Endothelial cell of umbilical vein (primary cell): ENCODE measurements around the gene SLAMF8. TPM values are rescaled to one million over a fixed set of nuclear protein-coding genes. Genes with fewer than 3 reads are reported as not detected.

Experiments used
- BruUV-seq: library from RNA; stranded (reverse); fragments of 400-500 nt; replicated peaks from 2 replicates; lab custom pipeline; 2021; lab: Mats Ljungman, UMichigan
- CTCF ChIA-PET: fragments of 300-600, 350-600 bp; sonication (Branson Sonifier 250); formaldehyde crosslinking; loops from one replicate; lab custom pipeline; 2021; ENCODE audit warnings: antibody characterized with exemption, inconsistent platforms; lab: Charles Lee
- POLR2A ChIA-PET: fragments of 300-600, 350-600 bp; sonication (Branson Sonifier 250); formaldehyde crosslinking; loops from one replicate; lab custom pipeline; 2021; ENCODE audit warnings: antibody characterized with exemption, inconsistent platforms; lab: Charles Lee
- DNase-seq: peaks from one replicate; pipeline ENCODE4 v3.0.0-alpha.2; 2011; ENCODE audit warnings: low read depth, low spot score
- FAIRE-seq: peaks from 2 replicates; lab custom pipeline; 2011; peaks lifted over from hg19 to GRCh38; lab: Jason Lieb, UNC
- H2AFZ ChIP-seq: 2 replicates; pipeline ENCODE4 v1.6.0; 2012; ENCODE audit warnings: low read depth, low read length, control low read depth, inconsistent platforms
- H3K27ac ChIP-seq: 2 replicates; pipeline ENCODE4 v1.5.1; 2011; ENCODE audit warnings: low read depth, mild to moderate bottlenecking, control low read depth, low read length, moderate library complexity; ENCODE audit not compliant: insufficient read depth
- H3K27me3 ChIP-seq, 2 experiments: 2 replicates each; pipeline versions ENCODE4 v1.6.0 to v1.6.1; 2011; ENCODE audit warnings: low read length in 2 of 2, mixed read lengths in 1 of 2; ENCODE audit not compliant: control insufficient read depth in 2 of 2, insufficient read depth in 2 of 2
- H3K36me3 ChIP-seq, 2 experiments: 2 replicates in 1 of 2; 3 replicates in 1 of 2; pipeline ENCODE4 v1.5.1; 2011; ENCODE audit warnings: low read length in 2 of 2, mild to moderate bottlenecking in 1 of 2, moderate library complexity in 1 of 2; ENCODE audit not compliant: control insufficient read depth in 2 of 2, insufficient read depth in 2 of 2; ENCODE audit errors: extremely low read depth in 1 of 2
- H3K4me1 ChIP-seq: 3 replicates; pipeline ENCODE4 v1.5.1; 2011; ENCODE audit warnings: mild to moderate bottlenecking, low read length; ENCODE audit not compliant: control insufficient read depth, insufficient read depth; ENCODE audit errors: extremely low read depth
- H3K4me2 ChIP-seq: 2 replicates; pipeline ENCODE4 v1.6.1; 2011; ENCODE audit warnings: low read length, control low read depth, mixed read lengths; ENCODE audit not compliant: insufficient read depth
- H3K4me3 ChIP-seq, 3 experiments: fragments of 200-600 bp in 1 of 3; sonication (generic), shearing (Covaris generic) in 1 of 3; replicated peaks in 1 of 3; 2 replicates each; pipeline ENCODE4 v1.5.1; 2011 to 2016; ENCODE audit warnings: control low read depth in 3 of 3, low read length in 3 of 3, mild to moderate bottlenecking in 2 of 3, inconsistent platforms in 1 of 3, low read depth in 1 of 3, moderate library complexity in 1 of 3; ENCODE audit not compliant: insufficient read depth in 1 of 3
- H3K79me2 ChIP-seq: 2 replicates; pipeline ENCODE4 v1.6.0; 2012; ENCODE audit warnings: low read length, inconsistent platforms; ENCODE audit not compliant: control insufficient read depth, insufficient read depth
- H3K9ac ChIP-seq: replicated peaks from 2 replicates; pipeline ENCODE3; 2011; ENCODE audit warnings: low read length, control low read depth; ENCODE audit not compliant: insufficient read depth; ENCODE audit errors: extremely low read depth
- H3K9me1 ChIP-seq: replicated peaks from 3 replicates; pipeline ENCODE4 v1.6.0; 2011; ENCODE audit warnings: mild to moderate bottlenecking, low read length; ENCODE audit not compliant: control insufficient read depth, insufficient read depth; ENCODE audit errors: extremely low read depth
- H3K9me3 ChIP-seq: replicated peaks from 2 replicates; pipeline ENCODE4 v1.5.1; 2012; ENCODE audit warnings: low read length, inconsistent platforms; ENCODE audit not compliant: control insufficient read depth, insufficient read depth
- H4K20me1 ChIP-seq: replicated peaks from 2 replicates; pipeline ENCODE3; 2011; ENCODE audit warnings: mild to moderate bottlenecking, low read length; ENCODE audit not compliant: control insufficient read depth, insufficient read depth; ENCODE audit errors: extremely low read depth
- CTCF ChIP-seq, 2 donors: IDR thresholded peaks; 1 replicate in 1 of 2; 2 replicates in 1 of 2; pipeline ENCODE4 v1.5.1; 2011; ENCODE audit warnings: low read length in 2 of 2, mild to moderate bottlenecking in 2 of 2, moderate library complexity in 2 of 2, control low read depth in 1 of 2, inconsistent platforms in 1 of 2, low read depth in 1 of 2; ENCODE audit not compliant: insufficient read depth in 1 of 2; ENCODE audit errors: extremely low read depth in 1 of 2
- EZH2 ChIP-seq: IDR thresholded peaks from 2 replicates; pipeline ENCODE4 v1.6.1; 2012; ENCODE audit warnings: borderline replicate concordance, low read depth, mild to moderate bottlenecking, moderate library complexity, low read length, inconsistent platforms; ENCODE audit not compliant: severe bottlenecking
- FOS ChIP-seq: IDR thresholded peaks from 2 replicates; pipeline ENCODE4 v1.6.1; 2011; ENCODE audit warnings: mild to moderate bottlenecking, low read length, moderate library complexity, borderline replicate concordance; ENCODE audit not compliant: insufficient read depth
- GATA2 ChIP-seq: IDR thresholded peaks from 2 replicates; pipeline ENCODE4 v1.7.0; 2011; ENCODE audit warnings: low read depth, mild to moderate bottlenecking, moderate library complexity, mixed read lengths, low read length; ENCODE audit not compliant: insufficient read length, insufficient read depth
- JUN ChIP-seq: IDR thresholded peaks from 2 replicates; pipeline ENCODE4 v1.6.1; 2011; ENCODE audit warnings: borderline replicate concordance, low read depth; ENCODE audit not compliant: insufficient read length, insufficient read depth
- MAX ChIP-seq: IDR thresholded peaks from 2 replicates; pipeline ENCODE4 v1.6.1; 2011; ENCODE audit not compliant: insufficient read depth, insufficient read length
- MYC ChIP-seq: IDR thresholded peaks from one replicate; pipeline ENCODE4 v1.6.1; 2011; ENCODE audit warnings: mild to moderate bottlenecking, low read depth, low read length
- POLR2A ChIP-seq: IDR thresholded peaks from 2 replicates; pipeline ENCODE4 v1.6.1; 2012; ENCODE audit warnings: low read depth, mild to moderate bottlenecking, control low read depth, low read length
- POLR2AphosphoS5 ChIP-seq: IDR thresholded peaks from 2 replicates; pipeline ENCODE4 v1.6.1; 2012; ENCODE audit warnings: low read depth, mild to moderate bottlenecking, control low read depth, low read length, moderate library complexity; ENCODE audit not compliant: insufficient read depth
- dilution Hi-C: fragments of 300-500 bp; cut with MboI; formaldehyde crosslinking; loops from one replicate; pipeline ENCODE4 v1.15.0; 2019; ENCODE audit warnings: low sequenced_read_pairs; ENCODE audit not compliant: extremely low pct_ligation_motif_present
- intact Hi-C: fragments of 100-400 bp; cut with micrococcal nuclease; formaldehyde crosslinking; loops from one replicate; pipeline ENCODE4 v1.10.0; 2022
- polyA plus RNA-seq, 4 experiments: library from polyadenylated mRNA; depleted of rRNA in 3 of 4; stranded (reverse) in 3 of 4; unstranded in 1 of 4; fragments of >200 nt; gene quantifications; 2 replicates each; pipeline versions ENCODE4 v1.2.1 to v1.2.3, GENCODE V29; 2011 to 2012; ENCODE audit warnings: missing spikeins in 1 of 4
- total RNA-seq: library from RNA; stranded (reverse); gene quantifications from 2 replicates; pipeline ENCODE4 v1.2.3, GENCODE V29; 2021

Gene SLAMF8
- total and polyA plus RNA-seq, 2 donors (not counting 3 experiments of a cell fraction or from before 2014, with no cell fraction given): not detected

- TF ChIP-seq MAX (no peak), FOS (no peak), GATA2 (no peak), POLR2A (no peak), JUN (no peak), MYC (no peak), EZH2 (no peak), CTCF (IDR thresholded peaks at IDR 0.05; ENCODE audit: extremely low read depth in 1 of 2, insufficient read depth in 1 of 2, low read depth in 1 of 2, low read length in 2 of 2) (no peak), POLR2AphosphoS5 (no peak)
- Histone ChIP-seq H3K27me3 (peaks cover 12 to 13% of the 10 kb centered on the region in 2 experiments), H3K9ac (no peak overlapping the region), H4K20me1 (no peaks in the 10 kb centered on the region), H3K9me1 (no peaks in the 10 kb centered on the region), H3K27ac (no peak overlapping the region), H2AFZ (no peak overlapping the region), H3K4me3 (no peak overlapping the region), H3K4me2 (no peak overlapping the region), H3K9me3 (no peaks in the 10 kb centered on the region), H3K79me2 (no peaks in the 10 kb centered on the region), H3K4me1 (no peaks in the 10 kb centered on the region), H3K36me3 (no peaks in the 10 kb centered on the region)
- intact Hi-C loops: no loop called here
- no peak for FAIRE-seq
- no peak for DNase-seq
- CTCF ChIA-PET: interaction anchor here (0.6 to 9.0 kb wide), 5 partner anchors 28 to 181 kb away, joined by 3 to 71 read pairs (median 3); partner anchors contain the start of gene DUSP23
- dilution Hi-C loops: no loop called here
- BruUV-seq: no TSS peak
- POLR2A ChIA-PET: no interaction called here
Measured at GRCh38 chr1:159827102-159827490, 423 bp downstream of the SLAMF8 start.
